COLO668 (cell line): ENCODE measurements around the gene WIZ.

Source experiments
- DNase-seq: peaks from one replicate; lab custom pipeline; 2025; ENCODE audit not compliant: unreplicated experiment; lab: John Stamatoyannopoulos, UW

The WIZ gene

DNA sequence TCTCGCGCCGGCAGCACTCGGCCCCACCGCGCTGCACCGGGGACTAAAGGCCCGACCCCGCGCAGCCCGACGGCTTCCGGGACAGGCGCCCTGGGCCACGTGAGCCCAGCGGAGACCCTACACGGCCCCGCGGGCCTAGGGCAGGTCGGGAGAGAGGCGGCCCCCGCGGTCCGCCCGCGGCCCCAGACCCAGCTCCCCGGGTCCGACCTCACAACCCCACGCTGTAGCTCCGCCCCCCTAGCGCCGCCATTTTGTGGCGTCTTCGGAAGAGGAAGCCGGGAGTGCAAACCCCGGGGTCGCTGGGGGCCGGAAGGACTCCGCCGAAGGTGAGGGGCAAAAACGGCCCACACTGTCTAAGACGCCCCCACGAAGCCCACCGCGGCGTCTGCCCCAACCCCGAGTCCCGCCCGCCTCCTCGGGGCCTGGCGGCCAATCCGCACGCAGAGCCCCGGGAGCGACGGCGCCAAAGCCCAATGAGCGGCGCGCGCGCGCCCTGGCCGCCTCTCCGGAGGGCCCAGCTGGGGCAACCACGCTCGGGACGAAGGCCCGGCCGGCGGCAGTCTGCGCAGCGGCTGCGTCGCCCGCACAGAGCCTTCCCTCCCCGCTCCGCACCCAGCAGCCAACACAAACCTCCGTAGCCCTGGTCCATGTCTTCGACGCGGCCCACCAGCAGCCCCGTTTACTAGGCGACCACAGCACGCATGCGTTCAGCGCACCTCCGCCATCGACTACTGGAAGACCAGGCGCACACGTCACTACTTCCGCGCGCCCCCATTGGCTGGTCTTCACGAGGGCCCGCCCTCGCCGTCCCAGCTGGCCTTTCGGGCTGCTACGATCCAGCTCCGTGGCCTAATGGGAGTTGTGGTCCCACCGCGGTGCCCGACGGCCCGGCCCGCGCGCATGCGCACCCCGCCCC lies 70.4 kb downstream of the WIZ start, which contains the start of gene AKAP8:
TSS of gene AKAP8 (minus strand) at position 705 of the 916 bp plus-strand sequence. CDS start at position 649, 56 bp downstream.
- DNase-seq: peak; percentile 97

GRCh38 chr19:15378534-15379082 lies 71.1 kb downstream of the WIZ start:
- DNase-seq: peak; percentile 59

DNA sequence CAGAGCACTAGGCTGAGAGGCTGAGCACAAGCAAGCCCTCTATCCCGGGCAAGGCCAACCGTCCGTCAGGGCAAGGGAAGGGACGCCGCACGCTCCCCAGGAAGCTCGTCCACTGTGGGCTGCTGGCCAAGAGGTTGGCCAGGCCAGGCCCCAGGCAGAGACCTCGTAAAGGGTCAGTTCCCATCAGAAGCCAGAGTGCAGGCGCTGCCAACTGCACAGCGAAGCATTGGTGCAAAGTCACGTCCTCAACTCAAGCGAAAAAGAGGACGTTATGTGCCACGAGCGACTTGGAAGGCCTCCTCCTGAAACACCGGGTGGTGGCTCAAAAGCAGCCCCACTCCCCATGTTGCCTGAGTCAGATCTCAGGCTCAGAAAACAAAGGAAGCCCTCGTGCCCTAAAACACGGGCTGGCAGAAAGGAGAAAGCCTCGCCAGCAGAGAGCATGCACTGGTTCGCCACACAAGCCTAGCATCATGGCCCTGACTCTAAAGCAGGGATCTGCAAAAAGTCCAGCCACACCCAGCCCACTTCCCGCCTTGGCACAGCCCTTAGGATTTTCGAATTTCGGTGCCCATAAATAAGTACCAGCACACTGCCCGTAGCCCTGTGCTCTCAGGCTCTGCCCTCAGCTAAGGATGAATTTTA lies 74.8 kb downstream of the WIZ start:
- no peak for DNase-seq

DNA sequence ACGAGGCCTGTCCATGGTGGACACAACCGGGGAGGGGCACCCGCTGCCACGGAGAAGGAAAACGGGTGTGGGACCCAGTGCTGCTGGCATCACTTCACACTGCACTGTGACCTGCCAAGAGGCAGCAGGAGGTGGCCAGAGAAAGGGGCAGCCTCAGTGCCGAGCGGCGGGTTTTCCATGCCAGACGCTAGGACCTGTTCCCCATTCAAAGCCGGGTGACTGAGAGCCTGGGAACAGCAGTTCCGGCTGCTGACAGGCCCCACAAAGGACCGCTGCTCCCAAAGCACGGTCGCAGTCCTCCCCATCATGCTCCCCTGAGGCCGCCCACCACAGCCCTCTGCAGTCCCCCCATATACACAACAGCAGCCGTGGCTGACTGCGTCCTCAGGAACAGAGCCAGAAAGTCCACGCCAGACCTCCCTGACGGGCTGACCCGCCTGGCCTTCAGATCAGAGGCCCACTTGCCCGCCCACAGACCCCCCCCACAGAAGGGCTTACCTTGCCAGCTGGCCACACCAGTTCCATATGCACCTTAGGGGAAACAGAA lies 75.6 kb downstream of the WIZ start:
- no peak for DNase-seq

GRCh38 chr19:15373644-15374043 lies 76.1 kb downstream of the WIZ start:
- DNase-seq: no peak

- DNase-seq: no peak
Observed at GRCh38 chr19:15372891-15373301, 76.9 kb downstream of the WIZ start.

GRCh38 chr19:15372470-15372869 lies 77.3 kb downstream of the WIZ start:
- DNase-seq: no peak

DNA sequence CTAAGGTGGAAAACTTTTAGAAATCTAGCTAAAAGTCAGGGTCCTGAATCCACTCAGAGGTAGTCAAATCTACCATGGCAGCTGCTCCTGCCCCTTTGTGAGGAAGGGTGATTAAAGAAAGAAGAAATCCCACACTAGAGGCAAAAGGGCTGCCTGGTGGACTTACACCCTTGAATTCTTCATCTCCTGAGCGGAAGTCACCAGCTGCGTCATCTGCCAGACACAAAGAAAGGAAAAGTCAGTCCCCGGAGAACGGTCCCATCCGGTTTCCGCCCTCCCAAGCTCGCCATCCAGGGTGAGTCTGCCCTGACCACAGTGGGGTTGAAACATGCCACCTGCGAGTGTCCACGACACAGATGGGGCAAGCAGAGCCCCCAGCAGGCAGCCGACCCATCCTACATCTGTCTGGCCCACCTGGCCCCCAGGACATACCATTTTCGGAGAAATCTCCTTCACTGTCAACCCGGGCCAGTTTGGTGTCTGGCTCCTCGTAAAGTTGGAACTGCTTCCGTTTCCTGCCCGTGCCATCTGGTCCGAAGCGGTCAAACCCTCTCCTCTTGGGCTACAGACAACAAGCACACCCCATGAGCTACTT lies 77.9 kb downstream of the WIZ start:
- DNase-seq: no peak

- no peak for DNase-seq
Observed at GRCh38 chr19:15371119-15371518, 78.6 kb downstream of the WIZ start.
